ENCODE measurements around the gene GZMH.

GRCh38 chr14:24605435-24606190, 3.9 kb downstream of the GZMH start:
- TF ChIP-seq CTCF (conservative IDR thresholded peaks at IDR 0.05) (peak; percentile 87), ZFX (IDR thresholded peaks at IDR 0.05) (no peak)

Measured in C4-2B (cell line).